GM13976 (cell line): ENCODE measurements around the gene CADPS.

ENCODE experiments used
- DNase-seq: peaks from one replicate; pipeline ENCODE4 v3.0.0; 2012; ENCODE audit warnings: low spot score
- in situ Hi-C: fragments of 300-500 bp; cut with MboI; formaldehyde crosslinking; loops from one replicate; pipeline ENCODE4 v1.12.0; 2022; ENCODE audit warnings: low sequenced_read_pairs, mixed read lengths, inconsistent platforms; ENCODE audit not compliant: unreplicated experiment
- TF ChIP-seq, protein P1 (sequence below): IDR thresholded peaks from 2 replicates; pipeline ENCODE4 v1.5.1; 2012; ENCODE audit warnings: borderline replicate concordance, mild to moderate bottlenecking; ENCODE audit not compliant: insufficient read depth; ENCODE audit errors: extremely low read depth, missing control alignments, control extremely low read depth

Gene CADPS

DNA sequence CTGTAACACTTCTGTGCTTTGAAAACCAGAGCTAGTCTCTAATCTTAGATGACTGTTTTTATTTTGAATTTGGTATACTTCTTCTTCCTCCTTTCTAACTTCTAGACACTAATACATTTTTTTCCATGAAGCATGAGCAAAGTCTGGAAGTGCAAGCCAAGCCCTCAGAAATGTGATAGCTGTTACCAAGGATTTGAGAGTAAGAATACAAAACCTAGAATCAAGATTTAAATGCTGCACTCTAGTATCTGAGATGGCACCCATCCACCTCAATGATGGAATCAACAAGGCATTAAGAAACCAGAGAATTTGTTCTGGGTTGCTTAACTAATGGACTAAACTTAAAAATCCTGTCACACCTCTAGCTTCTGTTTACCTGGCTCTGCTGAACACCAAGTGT lies 511.0 kb downstream of the CADPS start:
- in situ Hi-C loops, result no loop called here

DNA sequence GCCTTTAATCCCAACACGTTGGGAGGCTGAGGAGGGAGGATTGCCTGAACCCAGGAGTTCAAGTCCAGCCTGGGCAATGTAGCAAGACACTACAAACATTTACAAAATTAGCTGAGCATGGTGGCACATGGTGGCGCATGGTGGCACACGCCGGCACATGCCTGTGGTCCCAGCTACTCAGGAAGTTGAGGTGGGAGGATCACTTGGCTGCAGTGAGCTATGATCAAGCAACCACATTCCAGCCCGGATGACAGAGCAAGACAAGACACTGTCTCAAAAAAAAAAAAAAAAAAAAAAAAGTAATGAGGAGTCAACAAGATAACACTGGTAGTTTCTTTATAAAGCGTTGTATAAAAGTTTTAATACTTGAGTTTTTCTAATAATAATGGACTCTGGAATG lies 511.9 kb downstream of the CADPS start:
- in situ Hi-C loops, result no loop called here
- DNase-seq, result no peak
- TF ChIP-seq, protein P1, sequence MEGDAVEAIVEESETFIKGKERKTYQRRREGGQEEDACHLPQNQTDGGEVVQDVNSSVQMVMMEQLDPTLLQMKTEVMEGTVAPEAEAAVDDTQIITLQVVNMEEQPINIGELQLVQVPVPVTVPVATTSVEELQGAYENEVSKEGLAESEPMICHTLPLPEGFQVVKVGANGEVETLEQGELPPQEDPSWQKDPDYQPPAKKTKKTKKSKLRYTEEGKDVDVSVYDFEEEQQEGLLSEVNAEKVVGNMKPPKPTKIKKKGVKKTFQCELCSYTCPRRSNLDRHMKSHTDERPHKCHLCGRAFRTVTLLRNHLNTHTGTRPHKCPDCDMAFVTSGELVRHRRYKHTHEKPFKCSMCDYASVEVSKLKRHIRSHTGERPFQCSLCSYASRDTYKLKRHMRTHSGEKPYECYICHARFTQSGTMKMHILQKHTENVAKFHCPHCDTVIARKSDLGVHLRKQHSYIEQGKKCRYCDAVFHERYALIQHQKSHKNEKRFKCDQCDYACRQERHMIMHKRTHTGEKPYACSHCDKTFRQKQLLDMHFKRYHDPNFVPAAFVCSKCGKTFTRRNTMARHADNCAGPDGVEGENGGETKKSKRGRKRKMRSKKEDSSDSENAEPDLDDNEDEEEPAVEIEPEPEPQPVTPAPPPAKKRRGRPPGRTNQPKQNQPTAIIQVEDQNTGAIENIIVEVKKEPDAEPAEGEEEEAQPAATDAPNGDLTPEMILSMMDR, result no peak

More for the DNA sequence above, 511.0 kb downstream of the CADPS start:
- TF ChIP-seq, protein P1, result no peak
- no peak for DNase-seq

DNA sequence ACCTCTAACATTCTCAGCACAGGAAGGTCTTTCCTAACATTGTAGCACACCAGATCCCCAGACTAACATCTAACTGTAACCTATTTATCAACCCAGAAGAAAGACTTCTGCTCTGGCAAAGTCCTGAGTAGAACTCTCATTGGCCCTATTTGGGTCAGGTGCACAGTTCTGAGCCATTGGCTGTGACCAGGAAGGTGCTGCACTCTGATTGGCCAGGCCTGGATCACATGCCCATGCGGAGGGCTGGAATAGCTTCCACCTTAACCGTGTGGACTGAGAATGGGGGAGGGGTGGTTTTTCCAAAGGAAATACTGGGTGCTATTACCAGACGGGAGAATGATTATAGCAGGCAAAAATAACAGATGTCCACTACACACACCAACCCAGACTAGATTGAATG lies 513.4 kb downstream of the CADPS start:
- TF ChIP-seq, protein P1, result no peak
- in situ Hi-C loops, result no loop called here
- DNase-seq, result no peak

DNA sequence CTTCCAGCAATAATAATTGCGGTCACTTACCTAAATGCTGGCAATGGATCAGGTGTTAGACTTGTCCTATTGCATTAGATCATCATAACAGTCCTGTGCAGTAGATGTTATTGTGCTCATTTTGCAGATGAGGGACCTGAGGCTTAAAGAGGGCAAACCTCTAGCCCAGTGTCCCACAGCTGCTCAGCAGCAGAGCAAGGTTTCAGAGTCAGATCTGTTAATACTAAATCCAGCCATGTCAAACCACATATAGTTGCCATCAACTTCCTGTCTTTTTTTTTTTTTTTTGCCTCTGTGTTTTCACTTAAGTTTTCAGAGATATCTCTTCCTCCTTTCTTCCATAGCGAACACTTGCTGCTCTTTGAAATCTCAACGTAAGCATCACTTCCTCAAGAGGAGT lies 514.0 kb downstream of the CADPS start:
- TF ChIP-seq, protein P1, result no peak
- in situ Hi-C loops, result no loop called here
- no peak for DNase-seq

DNA sequence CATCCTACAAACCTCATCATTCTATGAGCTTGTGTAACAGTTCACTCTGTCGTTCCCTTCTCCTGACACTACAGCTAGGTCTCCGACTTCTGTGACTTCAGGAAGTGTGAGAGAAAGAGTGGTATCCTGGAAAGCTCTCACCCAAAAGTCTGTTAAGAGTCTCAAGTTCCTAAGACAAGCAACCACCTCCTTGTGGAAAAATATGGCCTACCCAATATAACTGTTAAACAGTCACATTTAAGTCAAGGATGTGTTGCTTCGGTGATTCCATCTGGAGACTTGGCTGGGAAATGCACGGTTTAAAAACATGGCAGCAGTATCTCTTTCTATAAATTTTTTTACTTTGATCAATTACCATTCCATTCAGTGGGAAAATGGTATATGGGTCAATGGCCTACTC lies 515.7 kb downstream of the CADPS start:
- TF ChIP-seq, protein P1, result no peak
- in situ Hi-C loops, result no loop called here
- no peak for DNase-seq

DNA sequence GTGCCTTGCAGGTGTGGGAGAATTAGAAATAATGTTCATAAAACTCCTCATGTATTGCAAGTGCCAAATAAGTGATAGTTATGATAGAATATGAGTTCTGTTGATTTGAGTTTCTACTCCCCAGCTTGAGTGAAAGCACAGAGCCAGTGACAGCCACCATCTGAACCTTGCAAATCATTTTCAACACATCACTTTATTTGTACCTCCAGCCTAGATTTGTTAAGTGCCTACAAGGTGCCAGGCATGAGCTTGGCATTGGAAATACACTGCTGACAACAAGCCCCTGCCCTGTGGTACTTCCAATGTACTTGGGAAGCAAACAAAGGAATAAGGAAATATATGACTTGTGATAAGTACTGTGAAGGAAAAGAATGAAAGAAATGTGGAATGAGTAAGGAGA lies 518.9 kb downstream of the CADPS start:
- in situ Hi-C loops, result no loop called here
- TF ChIP-seq, protein P1, result no peak
- no peak for DNase-seq

DNA sequence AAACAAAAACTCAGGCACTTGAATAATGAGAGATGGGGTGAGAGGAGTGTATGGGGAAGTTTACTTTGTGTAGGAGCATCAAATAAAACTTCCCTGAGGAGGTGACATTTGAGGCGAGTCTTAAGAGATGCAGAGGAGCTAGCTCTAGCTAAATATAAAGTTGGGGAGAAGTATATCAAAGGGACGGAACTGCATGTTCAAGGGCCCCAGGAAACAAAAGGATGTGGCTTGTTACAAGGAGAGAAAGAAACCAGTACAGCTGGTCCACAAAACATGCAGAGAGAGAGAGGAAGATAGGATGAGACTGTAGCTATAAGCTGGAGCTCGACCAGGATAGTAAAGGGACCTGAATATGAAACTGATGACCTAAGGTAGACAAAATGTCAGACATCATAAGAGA lies 519.5 kb downstream of the CADPS start:
- TF ChIP-seq, protein P1, result no peak
- DNase-seq, result no peak
- in situ Hi-C loops, result no loop called here
